Measurements from ENCODE around the gene CDS1. TPM values are rescaled to one million over a fixed set of nuclear protein-coding genes. Genes with fewer than 3 reads are reported as not detected.

The CDS1 gene
- total and polyA plus RNA-seq, 2 of the 8 experiments (the other 6 are each of a cell fraction or from before 2014, with no cell fraction given): 8.7 to 13.9 TPM

GRCh38 chr4:84583876-84584380 is 1.0 kb downstream of the CDS1 start (continued):
- no peak for TF ChIP-seq CHD7 (IDR thresholded peaks at IDR 0.05; ENCODE audit: insufficient replicate concordance, low read length)
- TF ChIP-seq ATF3 (IDR thresholded peaks at IDR 0.05; ENCODE audit: insufficient read depth, low read depth, low read length): no peak

Measured in H1 (cell line).